Mesothelial cell of epicardium (in vitro differentiated cells): Measurements from ENCODE around the gene RPS6KL1. TPM values are rescaled to one million over a fixed set of nuclear protein-coding genes. Genes with fewer than 3 reads are reported as not detected.

Experiments used
- DNase-seq, 2 experiments: peaks; one replicate each; pipeline ENCODE4 v3.0.0; 2021; ENCODE audit warnings: low spot score in 2 of 2; ENCODE audit not compliant: unreplicated experiment in 2 of 2
- H3K27ac Mint-ChIP-seq: 2 replicates; pipeline ENCODE4 v1.8.0; 2021; ENCODE audit warnings: mixed read lengths
- H3K27me3 Mint-ChIP-seq: 2 replicates; pipeline ENCODE4 v1.8.0; 2021; ENCODE audit warnings: low read depth, mixed read lengths
- H3K36me3 Mint-ChIP-seq: 2 replicates; pipeline ENCODE4 v1.8.0; 2021; ENCODE audit warnings: mixed read lengths
- H3K4me1 Mint-ChIP-seq: 2 replicates; pipeline ENCODE4 v1.8.0; 2021; ENCODE audit warnings: mixed read lengths
- H3K4me3 Mint-ChIP-seq: 2 replicates; pipeline ENCODE4 v1.8.0; 2021; ENCODE audit warnings: mild to moderate bottlenecking, moderate library complexity, mixed read lengths
- H3K9me3 Mint-ChIP-seq: 2 replicates; pipeline ENCODE4 v1.8.0; 2021; ENCODE audit warnings: mixed read lengths
- CTCF ChIP-seq: fragments of 200-600 bp; sonication (generic); IDR thresholded peaks from one replicate; pipeline ENCODE4 v1.5.0; 2021; ENCODE audit warnings: antibody characterized with exemption; ENCODE audit not compliant: unreplicated experiment
- total RNA-seq: library from RNA; stranded (reverse); gene quantifications from 3 replicates; pipeline ENCODE4 v1.2.1, GENCODE V29; 2021

RPS6KL1 gene
- total RNA-seq, 1 donor from 2014 or later, result 1.1 TPM

DNA sequence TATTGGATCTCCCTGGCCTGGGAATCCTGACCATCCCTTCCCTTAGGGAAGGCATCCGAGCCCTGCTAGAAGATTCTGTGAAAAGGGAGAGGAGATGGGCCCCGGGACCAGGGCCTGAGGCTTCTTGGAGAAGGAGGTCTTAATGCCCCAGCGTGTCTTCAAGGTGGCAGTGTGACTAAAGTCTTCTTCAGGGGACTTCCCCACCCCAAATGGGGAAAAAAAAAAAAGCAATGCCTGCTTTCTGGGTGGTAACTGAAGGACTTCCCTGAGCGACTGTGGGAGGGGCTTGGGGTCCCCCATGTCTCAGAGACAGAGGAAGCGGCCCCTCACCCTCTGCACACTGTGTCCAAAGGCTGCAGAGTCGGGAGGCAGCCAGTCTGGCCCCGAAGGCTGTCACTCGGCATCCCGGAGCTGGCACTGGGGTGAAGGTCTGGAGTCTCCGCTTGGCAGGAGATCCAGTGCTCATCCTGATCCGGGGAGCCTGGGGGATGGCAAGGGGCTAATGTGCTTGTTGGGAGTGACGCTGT, 40.2 kb upstream of the RPS6KL1 start:
- no peaks in the 10 kb centered on the region for H3K27me3 Mint-ChIP-seq
- H3K36me3 Mint-ChIP-seq, result no peaks in the 10 kb centered on the region
- H3K27ac Mint-ChIP-seq, result no peak overlapping the region
- H3K4me1 Mint-ChIP-seq, result peaks cover 11% of the 10 kb centered on the region
- no peak overlapping the region for H3K4me3 Mint-ChIP-seq
- no peaks in the 10 kb centered on the region for H3K9me3 Mint-ChIP-seq
- no peak for TF ChIP-seq CTCF
- no peak for DNase-seq

DNA sequence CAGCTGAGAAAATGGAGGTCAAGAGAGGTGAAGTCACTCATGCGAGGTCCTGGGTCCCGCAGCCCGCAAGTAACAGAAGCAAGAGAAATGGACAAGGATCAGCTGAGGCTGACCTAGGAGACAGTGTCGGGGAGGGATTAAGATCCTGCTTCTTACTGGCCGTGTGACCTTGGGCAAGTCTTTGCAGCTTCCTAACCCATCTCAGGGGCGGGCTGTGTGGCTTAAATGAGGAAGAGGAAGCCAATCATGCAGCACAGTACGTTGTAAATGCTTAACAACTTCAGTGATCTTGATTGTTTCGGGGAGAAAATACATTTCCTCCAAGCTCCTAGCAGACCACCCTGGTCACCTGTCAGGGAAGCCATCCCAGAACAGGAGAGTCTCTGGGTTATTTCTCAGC, 39.4 kb upstream of the RPS6KL1 start:
- H3K27ac Mint-ChIP-seq, result no peak overlapping the region
- no peak for DNase-seq
- no peak for TF ChIP-seq CTCF
- no peaks in the 10 kb centered on the region for H3K9me3 Mint-ChIP-seq
- H3K4me3 Mint-ChIP-seq, result no peak overlapping the region
- peaks cover 11% of the 10 kb centered on the region for H3K4me1 Mint-ChIP-seq
- H3K36me3 Mint-ChIP-seq, result no peaks in the 10 kb centered on the region
- no peaks in the 10 kb centered on the region for H3K27me3 Mint-ChIP-seq

- Mint-ChIP-seq H3K27me3 (no peaks in the 10 kb centered on the region), H3K4me3 (no peak overlapping the region), H3K27ac (no peak overlapping the region), H3K36me3 (no peaks in the 10 kb centered on the region), H3K4me1 (peaks cover 11% of the 10 kb centered on the region), H3K9me3 (no peaks in the 10 kb centered on the region)
- no peak for DNase-seq
- no peak for TF ChIP-seq CTCF
These were observed 39.0 kb upstream of the RPS6KL1 start for GRCh38 chr14:74962046-74962445.

- no peaks in the 10 kb centered on the region for H3K36me3 Mint-ChIP-seq
- no peaks in the 10 kb centered on the region for H3K27me3 Mint-ChIP-seq
- TF ChIP-seq CTCF, result no peak
- no peak overlapping the region for H3K4me3 Mint-ChIP-seq
- H3K4me1 Mint-ChIP-seq, result peaks cover 13% of the 10 kb centered on the region
- DNase-seq, result no peak
- no peaks in the 10 kb centered on the region for H3K9me3 Mint-ChIP-seq
- no peak overlapping the region for H3K27ac Mint-ChIP-seq
These were observed 38.3 kb upstream of the RPS6KL1 start for GRCh38 chr14:74961238-74961911.

DNA sequence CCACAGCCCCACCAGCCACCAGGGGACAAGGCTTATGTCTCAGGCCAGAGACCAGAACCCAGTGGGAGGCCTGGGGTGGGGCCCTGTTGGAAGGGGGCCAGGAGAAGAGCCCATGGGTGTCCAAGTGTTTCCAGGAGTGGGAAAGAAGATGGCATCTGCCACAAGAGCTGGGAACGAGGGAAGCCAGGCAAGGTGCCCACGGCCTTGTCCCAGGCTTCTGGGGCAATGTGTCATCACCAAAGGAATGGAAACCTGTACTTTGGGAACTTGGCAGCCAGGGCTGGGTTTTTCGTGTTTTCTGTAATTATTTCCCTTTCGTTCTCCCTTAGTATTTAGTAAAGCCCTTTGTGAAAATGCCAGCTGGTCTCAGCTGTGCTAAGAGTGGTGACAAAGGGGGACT, 37.7 kb upstream of the RPS6KL1 start:
- Mint-ChIP-seq H3K9me3 (no peaks in the 10 kb centered on the region), H3K36me3 (no peaks in the 10 kb centered on the region), H3K4me3 (no peak overlapping the region), H3K27ac (no peak overlapping the region), H3K4me1 (peaks cover 14% of the 10 kb centered on the region), H3K27me3 (no peaks in the 10 kb centered on the region)
- TF ChIP-seq CTCF, result no peak
- DNase-seq, result no peak
